Thyroid gland (tissue), 4 donors: ENCODE measurements around the gene NMRK2.

Experiments
- CTCF ChIP-seq, 6 experiments: fragments of 200-600 bp in 3 of 6; fragments of 450-650 bp in 3 of 6; sonication (generic) in 3 of 6; IDR thresholded peaks; one replicate each; pipeline ENCODE4 v1.5.1; 2016 to 2019; ENCODE audit warnings: antibody characterized with exemption in 6 of 6, mild to moderate bottlenecking in 2 of 6, inconsistent platforms in 1 of 6, moderate library complexity in 1 of 6
- POLR2A ChIP-seq, 2 donors: fragments of 450-650 bp; IDR thresholded peaks; one replicate each; pipeline ENCODE4 v1.6.1; 2017; ENCODE audit warnings: antibody characterized with exemption in 2 of 2, mild to moderate bottlenecking in 2 of 2, moderate library complexity in 1 of 2

- TF ChIP-seq CTCF (IDR thresholded peaks at IDR 0.05) (no peak), POLR2A (IDR thresholded peaks at IDR 0.05) (no peak)
Observed at GRCh38 chr19:3959766-3960131, 26.9 kb downstream of the NMRK2 start.
